ENCODE results near the gene TSC22D1. TPM values are rescaled to one million over a fixed set of nuclear protein-coding genes. Genes with fewer than 3 reads are reported as not detected.
A peak's percentile ranks its signal among the peaks of the same experiment; 100 is the strongest.

The TSC22D1 gene
- total RNA-seq, 2 experiments from 2014 or later = 4.4 to 5.6 TPM

GRCh38 chr13:44487989-44488388 is 88.1 kb downstream of the TSC22D1 start:
- ChIA-PET POLR2A (no interaction called here), CTCF (interaction anchor here (0.8 kb wide), 1 partner anchor 160 kb away, joined by 4 read pairs; no protein-coding TSS in a partner anchor)
- peaks cover 13% of the 10 kb centered on the region for H3K4me1 Mint-ChIP-seq (ENCODE audit: low read depth)
- H3K36me3 Mint-ChIP-seq = no peaks in the 10 kb centered on the region
- no peak for DNase-seq
- H3K27ac Mint-ChIP-seq = no peak overlapping the region
- H3K9me3 Mint-ChIP-seq = no peaks in the 10 kb centered on the region
- no peaks in the 10 kb centered on the region for H3K27me3 Mint-ChIP-seq
- H3K4me3 Mint-ChIP-seq = no peak overlapping the region
- intact Hi-C loops (cut with micrococcal nuclease) = no loop called here

- Mint-ChIP-seq H3K4me3 (peak overlapping the region; percentile 46), H3K27ac (peak overlapping the region; percentile 13), H3K36me3 (no peaks in the 10 kb centered on the region), H3K27me3 (no peaks in the 10 kb centered on the region), H3K9me3 (no peaks in the 10 kb centered on the region), H3K4me1 (ENCODE audit: low read depth) (peaks cover 13% of the 10 kb centered on the region)
- POLR2A ChIA-PET = no interaction called here
- CTCF ChIA-PET = interaction anchor here (0.6 to 3.7 kb wide), 15 partner anchors 8 to 562 kb away, joined by 3 to 28 read pairs (median 12); no protein-coding TSS in a partner anchor
- intact Hi-C loops (cut with micrococcal nuclease) = loop anchor here (2.0 to 5.0 kb wide), 2 partner anchors 92 to 333 kb away; partner anchors contain the start of gene TSC22D1
- DNase-seq = no peak
Measured at GRCh38 chr13:44484562-44485138, 91.5 kb downstream of the TSC22D1 start.

GRCh38 chr13:44474122-44474910 is 101.8 kb downstream of the TSC22D1 start:
- POLR2A ChIA-PET = no interaction called here
- Mint-ChIP-seq H3K4me3 (no peak overlapping the region), H3K36me3 (no peaks in the 10 kb centered on the region), H3K4me1 (ENCODE audit: low read depth) (no peaks in the 10 kb centered on the region), H3K27me3 (no peaks in the 10 kb centered on the region), H3K27ac (no peak overlapping the region), H3K9me3 (no peaks in the 10 kb centered on the region)
- DNase-seq = no peak
- CTCF ChIA-PET = interaction anchor here (1.0 to 3.8 kb wide), 6 partner anchors 9 to 571 kb away, joined by 3 to 22 read pairs (median 11); no protein-coding TSS in a partner anchor
- intact Hi-C loops (cut with micrococcal nuclease) = no loop called here

GRCh38 chr13:44471686-44472085 is 104.4 kb downstream of the TSC22D1 start:
- intact Hi-C loops (cut with micrococcal nuclease) = loop anchor here (1.0 kb wide), 1 partner anchor 566 kb away; no protein-coding TSS in a partner anchor
- ChIA-PET POLR2A (no interaction called here), CTCF (interaction anchor here (1.2 to 3.8 kb wide), 4 partner anchors 12 to 566 kb away, joined by 4 to 22 read pairs (median 20); no protein-coding TSS in a partner anchor)
- Mint-ChIP-seq H3K4me3 (no peak overlapping the region), H3K27me3 (no peaks in the 10 kb centered on the region), H3K9me3 (no peaks in the 10 kb centered on the region), H3K4me1 (ENCODE audit: low read depth) (no peaks in the 10 kb centered on the region), H3K36me3 (no peaks in the 10 kb centered on the region), H3K27ac (no peak overlapping the region)
- no peak for DNase-seq

- H3K4me3 Mint-ChIP-seq = no peak overlapping the region
- no peaks in the 10 kb centered on the region for H3K9me3 Mint-ChIP-seq
- DNase-seq = no peak
- ChIA-PET POLR2A (no interaction called here), CTCF (interaction anchor here (1.2 to 3.8 kb wide), 5 partner anchors 13 to 565 kb away, joined by 4 to 22 read pairs (median 20); no protein-coding TSS in a partner anchor)
- intact Hi-C loops (cut with micrococcal nuclease) = loop anchor here (1.0 kb wide), 1 partner anchor 566 kb away; no protein-coding TSS in a partner anchor
- no peaks in the 10 kb centered on the region for H3K4me1 Mint-ChIP-seq (ENCODE audit: low read depth)
- H3K36me3 Mint-ChIP-seq = no peaks in the 10 kb centered on the region
- no peaks in the 10 kb centered on the region for H3K27me3 Mint-ChIP-seq
- no peak overlapping the region for H3K27ac Mint-ChIP-seq
Measured at GRCh38 chr13:44470638-44471562, 105.2 kb downstream of the TSC22D1 start.

GRCh38 chr13:44468874-44469273 is 107.3 kb downstream of the TSC22D1 start:
- no peak for DNase-seq
- no peaks in the 10 kb centered on the region for H3K27me3 Mint-ChIP-seq
- H3K4me3 Mint-ChIP-seq = no peak overlapping the region
- H3K4me1 Mint-ChIP-seq (ENCODE audit: low read depth) = no peaks in the 10 kb centered on the region
- H3K9me3 Mint-ChIP-seq = no peaks in the 10 kb centered on the region
- CTCF ChIA-PET = interaction anchor here (0.7 to 3.4 kb wide), 6 partner anchors 14 to 948 kb away, joined by 3 to 21 read pairs (median 6); no protein-coding TSS in a partner anchor
- intact Hi-C loops (cut with micrococcal nuclease) = no loop called here
- H3K36me3 Mint-ChIP-seq = no peaks in the 10 kb centered on the region
- POLR2A ChIA-PET = no interaction called here
- no peak overlapping the region for H3K27ac Mint-ChIP-seq

- POLR2A ChIA-PET = no interaction called here
- CTCF ChIA-PET = interaction anchor here (1.1 to 2.9 kb wide), 4 partner anchors 8 to 560 kb away, joined by 3 to 9 read pairs (median 5); no protein-coding TSS in a partner anchor
- no peak overlapping the region for H3K27ac Mint-ChIP-seq
- H3K27me3 Mint-ChIP-seq = no peaks in the 10 kb centered on the region
- no peak overlapping the region for H3K4me3 Mint-ChIP-seq
- intact Hi-C loops (cut with micrococcal nuclease) = no loop called here
- H3K36me3 Mint-ChIP-seq = no peaks in the 10 kb centered on the region
- no peaks in the 10 kb centered on the region for H3K9me3 Mint-ChIP-seq
- H3K4me1 Mint-ChIP-seq (ENCODE audit: low read depth) = no peaks in the 10 kb centered on the region
- DNase-seq = no peak
Measured at GRCh38 chr13:44465318-44465717, 110.8 kb downstream of the TSC22D1 start.

GRCh38 chr13:44464471-44464870 is 111.7 kb downstream of the TSC22D1 start:
- no peaks in the 10 kb centered on the region for H3K9me3 Mint-ChIP-seq
- intact Hi-C loops (cut with micrococcal nuclease) = no loop called here
- no peak overlapping the region for H3K27ac Mint-ChIP-seq
- H3K4me3 Mint-ChIP-seq = no peak overlapping the region
- no peaks in the 10 kb centered on the region for H3K36me3 Mint-ChIP-seq
- H3K27me3 Mint-ChIP-seq = no peaks in the 10 kb centered on the region
- H3K4me1 Mint-ChIP-seq (ENCODE audit: low read depth) = no peaks in the 10 kb centered on the region
- CTCF ChIA-PET = interaction anchor here (0.8 to 2.9 kb wide), 5 partner anchors 9 to 561 kb away, joined by 3 to 9 read pairs (median 3); no protein-coding TSS in a partner anchor
- no peak for DNase-seq
- POLR2A ChIA-PET = no interaction called here

GRCh38 chr13:44463759-44464158 is 112.4 kb downstream of the TSC22D1 start:
- no peak overlapping the region for H3K4me3 Mint-ChIP-seq
- H3K36me3 Mint-ChIP-seq = no peaks in the 10 kb centered on the region
- no peaks in the 10 kb centered on the region for H3K27me3 Mint-ChIP-seq
- POLR2A ChIA-PET = no interaction called here
- H3K9me3 Mint-ChIP-seq = no peaks in the 10 kb centered on the region
- no peak overlapping the region for H3K27ac Mint-ChIP-seq
- CTCF ChIA-PET = interaction anchor here (1.1 to 2.9 kb wide), 4 partner anchors 20 to 558 kb away, joined by 4 to 9 read pairs (median 4); no protein-coding TSS in a partner anchor
- no peak for DNase-seq
- intact Hi-C loops (cut with micrococcal nuclease) = no loop called here
- no peaks in the 10 kb centered on the region for H3K4me1 Mint-ChIP-seq (ENCODE audit: low read depth)

GRCh38 chr13:44459674-44460073 is 116.5 kb downstream of the TSC22D1 start:
- no peak overlapping the region for H3K27ac Mint-ChIP-seq
- H3K36me3 Mint-ChIP-seq = no peaks in the 10 kb centered on the region
- no peaks in the 10 kb centered on the region for H3K27me3 Mint-ChIP-seq
- intact Hi-C loops (cut with micrococcal nuclease) = no loop called here
- no peak overlapping the region for H3K4me3 Mint-ChIP-seq
- H3K9me3 Mint-ChIP-seq = no peaks in the 10 kb centered on the region
- DNase-seq = no peak
- H3K4me1 Mint-ChIP-seq (ENCODE audit: low read depth) = peaks cover 4% of the 10 kb centered on the region
- ChIA-PET CTCF (no interaction called here), POLR2A (no interaction called here)

- CTCF ChIA-PET = interaction anchor here (0.9 kb wide), 1 partner anchor 553 kb away, joined by 3 read pairs; no protein-coding TSS in a partner anchor
- POLR2A ChIA-PET = no interaction called here
- Mint-ChIP-seq H3K27me3 (no peaks in the 10 kb centered on the region), H3K4me3 (no peak overlapping the region), H3K4me1 (ENCODE audit: low read depth) (peaks cover 4% of the 10 kb centered on the region), H3K36me3 (no peaks in the 10 kb centered on the region), H3K9me3 (no peaks in the 10 kb centered on the region), H3K27ac (no peak overlapping the region)
- DNase-seq = no peak
- intact Hi-C loops (cut with micrococcal nuclease) = no loop called here
Measured at GRCh38 chr13:44458313-44458975, 117.7 kb downstream of the TSC22D1 start.

Data from activated CD4-positive, alpha-beta memory T cell treated with anti-CD3 and anti-CD28 coated beads for 36 hours (primary cell).